Thyroid gland (tissue), 4 donors: ENCODE data around the gene TRIM48. TPM values are rescaled to one million over a fixed set of nuclear protein-coding genes. Genes with fewer than 3 reads are reported as not detected.
"Not testable (repeated sequence)": the region's sequence is repeated elsewhere in the genome, so short reads cannot be mapped to it uniquely, and the experiment has no call there.

ENCODE experiments used
- DNase-seq, 2 donors: peaks; one replicate each; pipeline ENCODE4 v3.0.0-alpha.2; 2019
- H3K27ac ChIP-seq, 3 donors: fragments of 200-600 bp; sonication (generic); 1 replicate in 2 of 3; 2 replicates in 1 of 3; pipeline ENCODE4 v1.5.1; 2016 to 2019; ENCODE audit warnings: mild to moderate bottlenecking in 1 of 3, moderate library complexity in 1 of 3
- H3K27me3 ChIP-seq: fragments of 200-600 bp; sonication (generic); one replicate; pipeline ENCODE4 v1.5.1; 2019
- H3K36me3 ChIP-seq, 2 donors: fragments of 200-600 bp; sonication (generic); one replicate each; pipeline ENCODE4 v1.5.1; 2016 to 2019
- H3K4me1 ChIP-seq, 2 donors: fragments of 200-600 bp; sonication (generic); one replicate each; pipeline ENCODE4 v1.5.1; 2017 to 2019
- H3K4me3 ChIP-seq, 3 donors: fragments of 200-600 bp; sonication (generic); replicated peaks in 1 of 3; 1 replicate in 2 of 3; 2 replicates in 1 of 3; pipeline ENCODE4 v1.5.1; 2016; ENCODE audit warnings: mild to moderate bottlenecking in 1 of 3
- H3K9me3 ChIP-seq: fragments of 200-600 bp; sonication (generic); one replicate; pipeline ENCODE4 v1.5.1; 2017
- POLR2A ChIP-seq, 2 donors: fragments of 450-650 bp; IDR thresholded peaks; one replicate each; pipeline ENCODE4 v1.6.1; 2017; ENCODE audit warnings: antibody characterized with exemption in 2 of 2, mild to moderate bottlenecking in 2 of 2, moderate library complexity in 1 of 2
- WGBS, 2 donors: methylation state at CpG; one replicate each; pipeline ENCODE4 v1.1.5; 2017; 5-methylcytosine and 5-hydroxymethylcytosine counted together
- intact Hi-C: fragments of 100-400 bp; cut with DNase I; formaldehyde crosslinking; loops from one replicate; pipeline ENCODE4 v1.15.1; 2023
- small RNA-seq: library from RNA; depleted of rRNA; stranded (forward); fragments of <200 nt; gene quantifications from one replicate; pipeline ENCODE3, GENCODE V24; 2016
- total RNA-seq, 4 donors: library from RNA; depleted of rRNA; stranded (reverse); fragments of >200 nt; gene quantifications; one replicate each; pipeline ENCODE4 v1.2.3, GENCODE V29; 2016
- TF ChIP-seq, protein P1 (sequence below), 6 experiments: fragments of 200-600 bp in 3 of 6; fragments of 450-650 bp in 3 of 6; sonication (generic) in 3 of 6; IDR thresholded peaks; one replicate each; pipeline ENCODE4 v1.5.1; 2016 to 2019; ENCODE audit warnings: antibody characterized with exemption in 6 of 6, mild to moderate bottlenecking in 2 of 6, inconsistent platforms in 1 of 6, moderate library complexity in 1 of 6

Gene TRIM48, protein sequence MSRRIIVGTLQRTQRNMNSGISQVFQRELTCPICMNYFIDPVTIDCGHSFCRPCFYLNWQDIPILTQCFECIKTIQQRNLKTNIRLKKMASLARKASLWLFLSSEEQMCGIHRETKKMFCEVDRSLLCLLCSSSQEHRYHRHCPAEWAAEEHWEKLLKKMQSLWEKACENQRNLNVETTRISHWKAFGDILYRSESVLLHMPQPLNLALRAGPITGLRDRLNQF
- total RNA-seq: not detected

DNA sequence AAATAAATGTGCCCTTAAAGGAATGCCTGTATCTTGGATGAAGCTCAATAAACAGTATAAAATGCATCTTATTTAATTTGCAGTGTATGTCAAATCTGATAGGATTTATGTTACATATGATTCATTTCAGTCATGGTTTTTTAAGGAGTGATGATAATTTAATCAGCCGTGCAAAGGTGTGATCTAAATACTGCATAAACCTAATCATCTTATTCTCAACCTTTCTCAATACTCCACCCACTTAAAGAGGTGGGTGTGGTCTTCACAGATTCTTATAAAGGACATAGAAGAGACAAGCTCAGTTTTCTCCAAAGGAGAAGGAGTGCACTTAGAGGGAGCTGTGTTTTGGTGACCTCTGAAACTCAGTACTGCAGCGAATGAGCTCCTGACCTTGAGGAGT, at the start of gene TRIM48:
TSS of gene TRIM48 (plus strand) at position 301 of the 400 bp plus-strand sequence. CDS start 113 bp downstream, outside the sequence.
- H3K27ac ChIP-seq, H3K27me3 ChIP-seq, DNase-seq, H3K4me1 ChIP-seq, H3K9me3 ChIP-seq, H3K36me3 ChIP-seq, intact Hi-C loops, H3K4me3 ChIP-seq: not testable (repeated sequence)
- WGBS, 2 donors: 48 to 56% methylated on average over 2 of the region's 2 CpGs

DNA sequence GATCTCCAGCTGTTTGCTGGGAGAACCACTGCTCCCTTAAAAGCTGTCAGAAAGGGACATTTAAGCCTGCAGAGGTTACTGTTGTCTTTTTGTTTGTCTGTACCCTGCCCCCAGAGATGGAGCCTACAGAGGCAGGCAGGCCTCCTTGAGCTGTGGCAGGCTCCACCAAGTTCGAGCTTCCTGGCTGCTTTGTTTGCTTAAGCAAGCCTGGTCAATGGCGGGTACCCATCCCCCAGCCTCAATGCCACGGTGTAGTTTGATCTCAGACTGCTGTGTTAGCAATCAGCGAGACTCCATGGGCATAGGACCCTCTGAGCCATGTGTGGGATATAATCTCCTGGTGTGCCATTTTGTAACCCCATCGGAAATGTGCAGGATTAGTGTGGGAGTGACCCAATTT, 23.6 kb upstream of the TRIM48 start:
- H3K27ac ChIP-seq, DNase-seq, H3K36me3 ChIP-seq, H3K27me3 ChIP-seq, H3K4me3 ChIP-seq, H3K9me3 ChIP-seq, intact Hi-C loops, H3K4me1 ChIP-seq: not testable (repeated sequence)
- 62 to 70% methylated on average over 5 of the region's 5 CpGs for WGBS, 2 donors

DNA sequence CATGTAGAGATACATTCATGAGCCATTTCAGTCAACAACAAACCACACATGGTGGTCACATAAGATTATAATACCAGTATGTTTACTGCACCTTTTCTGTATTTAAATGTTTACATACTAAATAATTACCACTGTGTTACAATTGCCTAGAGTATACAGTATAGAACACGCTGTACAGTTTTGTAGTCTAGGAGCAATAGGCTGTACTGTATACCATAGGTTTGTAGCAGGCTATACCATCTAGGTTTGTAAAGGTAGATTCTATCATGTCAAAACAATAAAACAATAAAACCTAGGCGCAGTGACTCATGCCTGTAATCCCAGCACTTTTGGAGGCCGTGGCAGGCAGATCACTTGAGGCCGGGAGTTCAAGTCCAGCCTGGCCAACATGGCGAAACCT, 1.1 kb downstream of the TRIM48 start:
- Histone ChIP-seq H3K9me3 (no peaks in the 10 kb centered on the region), H3K36me3 (no peaks in the 10 kb centered on the region), H3K4me1 (no peaks in the 10 kb centered on the region), H3K4me3 (no peak overlapping the region), H3K27me3 (no peaks in the 10 kb centered on the region), H3K27ac (no peak overlapping the region)
- no peak for DNase-seq
- 84 to 87% methylated on average over 5 of the region's 5 CpGs for WGBS, 2 donors
- TF ChIP-seq POLR2A (IDR thresholded peaks at IDR 0.05): no peak
- TF ChIP-seq, protein P1, sequence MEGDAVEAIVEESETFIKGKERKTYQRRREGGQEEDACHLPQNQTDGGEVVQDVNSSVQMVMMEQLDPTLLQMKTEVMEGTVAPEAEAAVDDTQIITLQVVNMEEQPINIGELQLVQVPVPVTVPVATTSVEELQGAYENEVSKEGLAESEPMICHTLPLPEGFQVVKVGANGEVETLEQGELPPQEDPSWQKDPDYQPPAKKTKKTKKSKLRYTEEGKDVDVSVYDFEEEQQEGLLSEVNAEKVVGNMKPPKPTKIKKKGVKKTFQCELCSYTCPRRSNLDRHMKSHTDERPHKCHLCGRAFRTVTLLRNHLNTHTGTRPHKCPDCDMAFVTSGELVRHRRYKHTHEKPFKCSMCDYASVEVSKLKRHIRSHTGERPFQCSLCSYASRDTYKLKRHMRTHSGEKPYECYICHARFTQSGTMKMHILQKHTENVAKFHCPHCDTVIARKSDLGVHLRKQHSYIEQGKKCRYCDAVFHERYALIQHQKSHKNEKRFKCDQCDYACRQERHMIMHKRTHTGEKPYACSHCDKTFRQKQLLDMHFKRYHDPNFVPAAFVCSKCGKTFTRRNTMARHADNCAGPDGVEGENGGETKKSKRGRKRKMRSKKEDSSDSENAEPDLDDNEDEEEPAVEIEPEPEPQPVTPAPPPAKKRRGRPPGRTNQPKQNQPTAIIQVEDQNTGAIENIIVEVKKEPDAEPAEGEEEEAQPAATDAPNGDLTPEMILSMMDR (IDR thresholded peaks at IDR 0.05): no peak
- intact Hi-C loops: no loop called here

Small RNA genes within 50 kb of the gene (small RNA-seq; reads per million reads assigned to genes)
- gene AP005597.4: not detected

Other genes with a start within 250 kb of the TRIM48 start
- gene OR4A16, start 81.0 kb downstream of the TRIM48 start, total RNA-seq: not detected
- not detected for gene OR4A15, start 105.8 kb downstream of the TRIM48 start, total RNA-seq